Measurements from ENCODE around the gene USF3. TPM values are rescaled to one million over a fixed set of nuclear protein-coding genes. Genes with fewer than 3 reads are reported as not detected.
"Not testable (repeated sequence)": the region's sequence is repeated elsewhere in the genome, so short reads cannot be mapped to it uniquely, and the experiment has no call there.

Gene USF3
- total RNA-seq, 2 experiments from 2014 or later: 11.7 to 18.1 TPM

- no peaks in the 10 kb centered on the region for H4K20me1 ChIP-seq (ENCODE audit: insufficient read depth, low read length)
- no peak overlapping the region for H3K4me3 ChIP-seq (ENCODE audit: low read depth, low read length, poor library complexity, severe bottlenecking)
- TF ChIP-seq CTCF (conservative IDR thresholded peaks at IDR 0.05; ENCODE audit: low read length) (no peak), EZH2phosphoT487 (IDR thresholded peaks at IDR 0.05; ENCODE audit: borderline replicate concordance, low read depth, low read length) (no peak)
- H3K36me3 ChIP-seq (ENCODE audit: insufficient read depth, low read length): no peaks in the 10 kb centered on the region
- ChIA-PET CTCF (ENCODE audit: unreplicated experiment) (no interaction called here), POLR2A (interaction anchor here (0.7 kb wide), 1 partner anchor 390 kb away, joined by 3 read pairs; no protein-coding TSS in a partner anchor)
- no peaks in the 10 kb centered on the region for H3K79me2 ChIP-seq (ENCODE audit: insufficient read depth, low read depth, low read length)
- H3K9me3 ChIP-seq (ENCODE audit: low read length): 0 out of 2 replicates have a peak, but pooled peaks cover 4% of the 10 kb centered on the region
- intact Hi-C loops (cut with micrococcal nuclease; ENCODE audit: unreplicated experiment): no loop called here
- no peaks in the 10 kb centered on the region for H3K9me2 ChIP-seq (ENCODE audit: insufficient read depth, low read length)
- no peak overlapping the region for H3K27ac ChIP-seq (ENCODE audit: low read depth, low read length, poor library complexity, severe bottlenecking)
- no peaks in the 10 kb centered on the region for H3K4me1 ChIP-seq (ENCODE audit: insufficient read depth, low read length, poor library complexity, severe bottlenecking)
- DNase-seq (ENCODE audit: low spot score): no peak
- no peak overlapping the region for H2AFZ ChIP-seq (ENCODE audit: low read length)
- no TSS peak for BruUV-seq (replicated peaks)
- H3K4me2 ChIP-seq (ENCODE audit: low read length): no peak overlapping the region
These were observed 57.5 kb downstream of the USF3 start for GRCh38 chr3:113638910-113639309.

- BruUV-seq (replicated peaks): no TSS peak
These were observed 58.7 kb downstream of the USF3 start for GRCh38 chr3:113637756-113638155.

GRCh38 chr3:113636034-113636433 is 60.4 kb downstream of the USF3 start:
- H3K4me3 ChIP-seq (ENCODE audit: low read depth, low read length, poor library complexity, severe bottlenecking); H3K9me2 ChIP-seq (ENCODE audit: insufficient read depth, low read length); H3K9me3 ChIP-seq (ENCODE audit: low read length); intact Hi-C loops (cut with micrococcal nuclease; ENCODE audit: unreplicated experiment); H3K27ac ChIP-seq (ENCODE audit: low read depth, low read length, poor library complexity, severe bottlenecking); BruUV-seq (replicated peaks); H3K79me2 ChIP-seq (ENCODE audit: insufficient read depth, low read depth, low read length); H2AFZ ChIP-seq (ENCODE audit: low read length); H3K4me2 ChIP-seq (ENCODE audit: low read length); DNase-seq (ENCODE audit: low spot score); H3K36me3 ChIP-seq (ENCODE audit: insufficient read depth, low read length); H4K20me1 ChIP-seq (ENCODE audit: insufficient read depth, low read length); POLR2A ChIA-PET; H3K4me1 ChIP-seq (ENCODE audit: insufficient read depth, low read length, poor library complexity, severe bottlenecking); CTCF ChIA-PET (ENCODE audit: unreplicated experiment): not testable (repeated sequence)

More at GRCh38 chr3:113637756-113638155, 58.7 kb downstream of the USF3 start:
- no peak overlapping the region for H3K4me2 ChIP-seq (ENCODE audit: low read length)
- no peaks in the 10 kb centered on the region for H3K36me3 ChIP-seq (ENCODE audit: insufficient read depth, low read length)
- no peaks in the 10 kb centered on the region for H3K4me1 ChIP-seq (ENCODE audit: insufficient read depth, low read length, poor library complexity, severe bottlenecking)
- H3K9me3 ChIP-seq (ENCODE audit: low read length): no peaks in the 10 kb centered on the region
- H4K20me1 ChIP-seq (ENCODE audit: insufficient read depth, low read length): no peaks in the 10 kb centered on the region
- no peaks in the 10 kb centered on the region for H3K9me2 ChIP-seq (ENCODE audit: insufficient read depth, low read length)
- intact Hi-C loops (cut with micrococcal nuclease; ENCODE audit: unreplicated experiment): no loop called here
- no peaks in the 10 kb centered on the region for H3K79me2 ChIP-seq (ENCODE audit: insufficient read depth, low read depth, low read length)
- POLR2A ChIA-PET: no interaction called here
- H3K27ac ChIP-seq (ENCODE audit: low read depth, low read length, poor library complexity, severe bottlenecking): no peak overlapping the region
- H3K4me3 ChIP-seq (ENCODE audit: low read depth, low read length, poor library complexity, severe bottlenecking): no peak overlapping the region
- H2AFZ ChIP-seq (ENCODE audit: low read length): no peak overlapping the region
- CTCF ChIA-PET (ENCODE audit: unreplicated experiment): no interaction called here
- TF ChIP-seq CTCF (conservative IDR thresholded peaks at IDR 0.05; ENCODE audit: low read length) (no peak), EZH2phosphoT487 (IDR thresholded peaks at IDR 0.05; ENCODE audit: borderline replicate concordance, low read depth, low read length) (no peak)
- DNase-seq (ENCODE audit: low spot score): no peak

Measured in OCI-LY7 (cell line).